Lower leg skin (tissue), 3 donors: ENCODE measurements around the gene PIP4K2A.

Source experiments
- CTCF ChIP-seq, 3 donors: fragments of 450-650 bp; IDR thresholded peaks; one replicate each; pipeline ENCODE4 v1.5.1; 2016; ENCODE audit warnings: antibody characterized with exemption in 3 of 3, mild to moderate bottlenecking in 3 of 3, moderate library complexity in 2 of 3
- POLR2A ChIP-seq, 2 donors: fragments of 450-650 bp; IDR thresholded peaks; one replicate each; pipeline ENCODE4 v1.6.1; 2016 to 2017; ENCODE audit warnings: antibody characterized with exemption in 2 of 2, mild to moderate bottlenecking in 1 of 2, moderate library complexity in 1 of 2

GRCh38 chr10:22557321-22557720 lies 157.1 kb downstream of the PIP4K2A start:
- TF ChIP-seq CTCF (IDR thresholded peaks at IDR 0.05), result no peak
- TF ChIP-seq POLR2A (IDR thresholded peaks at IDR 0.05), result no peak
